ENCODE results near the gene DKKL1. TPM values are rescaled to one million over a fixed set of nuclear protein-coding genes. Genes with fewer than 3 reads are reported as not detected.

Gene DKKL1
- total RNA-seq, 4 donors from 2014 or later: 2.6 TPM; not detected in 3

DNA sequence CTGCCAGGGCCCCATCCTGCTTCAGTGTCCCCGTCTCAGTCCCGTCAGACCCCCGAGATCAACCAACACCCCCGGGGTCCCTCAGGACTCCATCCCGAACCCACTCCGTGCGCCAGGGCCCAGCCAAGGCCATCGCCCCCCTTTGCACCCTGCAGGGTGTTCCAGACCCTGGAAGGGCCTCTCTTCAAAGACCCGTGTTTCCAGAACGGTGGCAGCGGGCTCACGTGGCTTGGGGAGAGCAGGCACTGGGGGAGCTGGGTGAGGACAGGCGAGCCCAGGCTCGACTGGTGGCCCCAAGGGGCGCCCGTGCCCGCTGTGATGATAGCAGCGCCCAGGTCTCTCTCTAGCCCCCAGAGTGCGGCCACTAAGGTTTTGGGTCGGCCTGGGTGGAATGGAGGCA lies 25.7 kb downstream of the DKKL1 start:
- TF ChIP-seq, protein P1, sequence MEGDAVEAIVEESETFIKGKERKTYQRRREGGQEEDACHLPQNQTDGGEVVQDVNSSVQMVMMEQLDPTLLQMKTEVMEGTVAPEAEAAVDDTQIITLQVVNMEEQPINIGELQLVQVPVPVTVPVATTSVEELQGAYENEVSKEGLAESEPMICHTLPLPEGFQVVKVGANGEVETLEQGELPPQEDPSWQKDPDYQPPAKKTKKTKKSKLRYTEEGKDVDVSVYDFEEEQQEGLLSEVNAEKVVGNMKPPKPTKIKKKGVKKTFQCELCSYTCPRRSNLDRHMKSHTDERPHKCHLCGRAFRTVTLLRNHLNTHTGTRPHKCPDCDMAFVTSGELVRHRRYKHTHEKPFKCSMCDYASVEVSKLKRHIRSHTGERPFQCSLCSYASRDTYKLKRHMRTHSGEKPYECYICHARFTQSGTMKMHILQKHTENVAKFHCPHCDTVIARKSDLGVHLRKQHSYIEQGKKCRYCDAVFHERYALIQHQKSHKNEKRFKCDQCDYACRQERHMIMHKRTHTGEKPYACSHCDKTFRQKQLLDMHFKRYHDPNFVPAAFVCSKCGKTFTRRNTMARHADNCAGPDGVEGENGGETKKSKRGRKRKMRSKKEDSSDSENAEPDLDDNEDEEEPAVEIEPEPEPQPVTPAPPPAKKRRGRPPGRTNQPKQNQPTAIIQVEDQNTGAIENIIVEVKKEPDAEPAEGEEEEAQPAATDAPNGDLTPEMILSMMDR (IDR thresholded peaks at IDR 0.05; ENCODE audit: low read depth): no peak

DNA sequence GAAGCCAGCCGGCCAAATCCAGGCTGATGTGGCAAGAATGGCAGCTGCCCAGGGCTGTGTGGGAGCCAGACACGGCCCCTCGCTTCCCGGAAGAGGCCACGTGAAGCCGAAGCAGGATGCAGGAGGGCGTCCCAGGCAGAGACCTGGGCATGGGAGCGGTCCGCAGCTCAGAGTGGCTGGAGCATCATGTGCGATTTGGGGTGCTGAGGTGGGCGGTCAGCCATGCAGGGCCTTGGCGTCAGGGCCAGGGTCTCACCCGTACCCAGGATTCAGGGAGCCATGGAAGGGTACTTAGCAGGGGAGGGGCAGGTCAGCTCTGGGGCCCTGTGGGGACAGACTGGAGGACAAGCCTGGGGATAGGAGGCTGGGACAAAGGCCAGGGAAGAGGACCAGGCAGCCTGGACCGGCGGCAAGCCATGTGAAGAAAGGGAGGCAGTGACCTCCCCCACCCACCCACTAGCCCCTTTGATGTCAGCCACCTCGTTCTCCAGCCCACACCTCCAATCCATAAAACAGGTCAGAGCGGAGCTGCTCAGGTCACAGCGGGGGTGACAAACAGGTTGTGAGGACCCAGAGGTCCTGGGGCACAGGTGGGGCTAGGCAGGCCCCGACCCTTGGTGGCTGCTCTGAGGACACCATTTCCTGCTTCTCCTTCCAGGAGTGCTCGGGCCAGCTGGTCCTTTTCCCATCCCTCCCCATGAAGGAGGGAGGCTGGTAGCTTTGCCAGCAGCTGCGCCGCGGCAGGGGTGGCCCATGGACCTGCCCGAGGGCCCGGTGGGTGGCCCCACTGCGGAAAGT lies 26.7 kb downstream of the DKKL1 start:
- TF ChIP-seq, protein P1 (IDR thresholded peaks at IDR 0.05; ENCODE audit: low read depth): no peak

DNA sequence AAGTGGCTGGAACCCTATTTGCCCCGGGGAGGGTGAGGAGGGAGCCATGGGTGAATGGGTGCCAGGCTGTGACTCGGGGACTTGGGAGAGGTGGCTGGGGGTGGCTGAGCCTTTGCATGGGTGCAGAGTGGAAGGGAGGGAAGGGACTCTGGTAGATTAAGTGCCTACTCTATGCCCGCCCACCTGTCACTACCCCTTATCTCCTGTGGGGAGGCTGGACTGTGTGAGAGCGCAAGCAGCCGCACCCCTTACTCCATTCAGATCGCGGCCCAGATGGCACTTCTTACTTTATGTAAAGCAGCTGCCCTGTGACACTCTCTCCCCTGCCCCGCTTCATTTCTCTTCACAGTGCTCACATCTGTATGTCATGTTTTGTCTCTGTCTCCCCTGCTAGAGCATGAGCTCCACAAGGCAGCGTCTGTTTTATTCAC lies 27.3 kb downstream of the DKKL1 start:
- TF ChIP-seq, protein P1 (IDR thresholded peaks at IDR 0.05; ENCODE audit: low read depth): no peak

DNA sequence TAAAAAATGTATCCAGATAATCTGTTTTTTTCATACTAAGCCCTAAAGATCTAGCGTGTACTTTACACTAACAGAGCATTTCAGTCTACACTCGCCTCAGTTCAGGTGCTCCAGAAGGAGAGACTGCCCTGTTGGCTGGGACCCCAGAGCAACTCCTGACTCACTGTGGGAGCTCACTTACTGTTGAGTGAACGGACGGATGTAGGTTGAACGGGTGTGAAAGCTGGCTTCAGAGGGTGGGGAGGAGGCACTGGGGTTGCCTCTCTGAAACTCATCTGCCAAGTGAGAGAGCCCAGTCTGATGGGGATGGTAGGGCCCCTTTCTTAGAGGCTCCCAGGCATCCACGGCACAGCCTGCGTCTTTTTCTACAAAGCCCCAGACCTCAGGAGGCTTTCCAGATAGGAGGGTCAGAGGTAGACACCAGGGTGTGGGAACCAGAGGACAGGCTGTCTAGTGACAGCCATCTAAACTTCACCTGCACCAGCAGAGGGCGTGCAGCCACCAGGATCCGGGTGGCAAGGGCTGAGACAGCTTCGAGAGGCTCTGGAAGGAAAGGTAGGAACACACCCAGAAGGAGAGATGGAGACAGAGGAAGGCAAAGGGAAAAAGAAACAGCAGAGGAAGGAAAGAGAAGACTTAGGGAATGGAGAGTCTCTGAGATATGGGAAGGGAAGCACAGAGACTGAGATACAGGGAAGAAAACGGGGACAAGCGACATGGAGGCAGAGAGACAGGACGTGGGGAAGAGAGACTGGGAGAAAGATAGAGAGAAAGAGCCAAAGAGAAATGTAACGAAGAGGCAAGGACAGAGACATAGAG lies 28.1 kb downstream of the DKKL1 start:
- TF ChIP-seq, protein P1 (IDR thresholded peaks at IDR 0.05; ENCODE audit: low read depth): no peak

DNA sequence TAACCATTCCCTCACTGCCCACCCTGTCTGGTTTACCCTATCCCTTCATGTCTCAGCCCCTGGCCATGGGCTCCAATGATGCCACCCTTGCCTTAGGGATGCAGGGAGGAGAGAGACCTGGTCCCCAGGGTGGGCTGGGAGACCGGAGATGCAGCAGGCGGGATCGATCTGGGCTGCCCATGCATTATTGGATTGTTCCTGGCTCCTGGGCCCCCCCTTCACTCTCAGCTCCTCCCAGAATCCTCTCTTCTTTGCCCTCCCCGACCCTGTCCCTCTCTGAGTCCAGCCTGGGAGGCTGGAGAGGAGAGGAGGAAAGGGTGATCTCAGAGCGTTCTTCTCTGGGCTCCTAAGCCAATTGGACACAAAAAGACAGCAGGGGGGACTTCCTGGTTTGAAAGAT lies 30.2 kb downstream of the DKKL1 start:
- TF ChIP-seq, protein P1 (IDR thresholded peaks at IDR 0.05; ENCODE audit: low read depth): no peak

DNA sequence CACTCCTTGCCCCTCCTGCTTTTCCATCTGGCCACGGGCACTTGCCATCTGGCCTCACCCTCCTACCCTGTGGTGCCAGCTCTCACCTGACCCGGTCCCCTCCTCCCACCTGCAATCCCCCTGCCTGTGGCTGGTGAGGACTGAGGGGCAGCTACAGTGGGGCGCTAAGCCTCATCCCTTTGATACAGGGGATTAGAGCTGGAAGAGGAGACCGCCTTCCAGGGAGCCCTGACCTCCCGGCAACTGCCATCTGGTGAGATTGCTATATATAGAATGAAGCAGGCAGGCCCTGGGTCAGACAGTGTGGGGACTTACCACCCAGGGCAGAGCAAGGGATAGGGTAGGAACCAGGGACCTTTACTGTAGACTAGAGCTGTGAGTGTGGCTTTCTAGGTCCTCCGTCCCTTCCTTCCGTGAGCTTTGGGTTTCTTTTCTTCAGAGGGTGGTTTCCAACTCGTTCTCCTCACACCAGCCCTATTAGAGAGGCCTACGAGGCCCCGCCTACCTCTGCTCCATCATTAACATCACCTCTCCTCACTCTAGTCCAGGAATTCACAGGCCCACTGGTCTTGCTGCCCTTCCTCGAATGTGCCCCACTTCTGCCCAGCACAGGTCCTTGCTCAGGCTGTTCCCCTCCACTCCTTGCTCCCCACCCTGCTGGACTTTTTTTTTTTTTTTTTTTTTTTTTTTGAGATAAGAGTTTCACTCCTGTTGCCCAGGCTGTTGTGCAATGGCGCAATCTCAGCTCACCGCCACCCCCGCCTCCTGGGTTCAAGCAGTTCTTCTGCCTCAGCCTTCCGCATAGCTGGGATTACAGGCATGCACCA lies 32.1 kb downstream of the DKKL1 start:
- TF ChIP-seq, protein P1 (IDR thresholded peaks at IDR 0.05; ENCODE audit: low read depth): no peak
